ENCODE results near the gene RTP5.
A peak's percentile ranks its signal among the peaks of the same experiment; 100 is the strongest.
"Not testable (repeated sequence)": the region's sequence is repeated elsewhere in the genome, so short reads cannot be mapped to it uniquely, and the experiment has no call there.

RTP5 gene

DNA sequence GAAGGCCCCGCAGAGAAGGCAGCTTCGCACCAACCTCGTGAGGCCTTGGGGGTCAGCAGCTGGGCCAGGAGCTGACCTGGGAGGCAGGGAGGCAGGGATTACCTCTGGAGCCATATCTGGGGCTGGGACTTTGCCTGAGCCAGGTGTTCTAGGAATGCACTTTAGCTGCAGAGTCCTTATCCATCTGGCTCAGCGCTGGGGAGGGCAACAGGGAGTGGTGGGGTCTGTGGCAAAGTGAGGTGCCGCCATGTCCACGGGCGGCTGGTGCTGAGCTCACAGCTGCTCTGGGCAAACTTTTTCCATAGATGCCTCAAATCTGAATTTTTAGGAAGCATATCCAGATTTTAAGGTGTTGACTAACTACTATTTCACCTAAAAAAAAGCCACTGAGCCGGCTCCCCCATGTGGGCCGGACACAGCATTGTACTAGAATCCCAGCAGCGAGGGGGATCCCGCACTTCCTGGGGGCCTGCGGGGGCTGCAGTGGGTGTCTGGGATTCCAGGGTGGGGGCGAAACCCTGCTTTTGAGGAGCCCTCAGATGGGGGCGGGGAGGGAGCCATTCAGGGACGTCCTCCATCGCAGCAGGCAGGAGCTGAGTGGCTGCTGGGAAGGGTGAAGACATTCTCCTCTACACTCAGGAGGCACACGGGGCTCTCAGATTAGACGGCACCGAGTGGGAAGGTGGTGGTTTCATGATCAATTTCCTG, 34.6 kb downstream of the RTP5 start:
- peak; percentile 31 for DNase-seq

- DNase-seq = peak; percentile 61
These were observed 35.5 kb downstream of the RTP5 start for GRCh38 chr2:241904791-241905710.

GRCh38 chr2:241905716-241906377, 36.3 kb downstream of the RTP5 start:
- DNase-seq = no peak

DNA sequence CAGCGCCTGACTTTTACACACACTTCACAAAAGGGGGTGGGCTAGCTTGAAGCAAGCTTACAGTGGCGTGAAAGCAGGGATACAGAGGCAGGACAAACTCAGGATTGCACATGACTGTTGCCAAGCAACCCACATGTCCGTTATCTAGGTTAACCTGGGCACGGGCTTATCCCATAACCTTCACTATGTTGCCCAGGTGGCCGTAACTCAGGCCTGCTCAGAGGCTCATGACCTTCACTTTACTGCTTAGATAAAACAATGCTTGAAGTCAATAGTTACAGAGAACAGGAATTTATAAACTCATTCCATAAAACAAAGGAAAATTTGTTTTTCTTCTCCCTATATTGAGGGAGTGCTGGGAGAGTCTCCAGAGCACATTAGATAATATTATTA, 36.8 kb downstream of the RTP5 start:
- DNase-seq = not testable (repeated sequence)

GRCh38 chr2:241906826-241907570, 37.5 kb downstream of the RTP5 start:
- DNase-seq = peak; percentile 57

- DNase-seq = not testable (repeated sequence)
These were observed 38.3 kb downstream of the RTP5 start for GRCh38 chr2:241907831-241908230.

DNA sequence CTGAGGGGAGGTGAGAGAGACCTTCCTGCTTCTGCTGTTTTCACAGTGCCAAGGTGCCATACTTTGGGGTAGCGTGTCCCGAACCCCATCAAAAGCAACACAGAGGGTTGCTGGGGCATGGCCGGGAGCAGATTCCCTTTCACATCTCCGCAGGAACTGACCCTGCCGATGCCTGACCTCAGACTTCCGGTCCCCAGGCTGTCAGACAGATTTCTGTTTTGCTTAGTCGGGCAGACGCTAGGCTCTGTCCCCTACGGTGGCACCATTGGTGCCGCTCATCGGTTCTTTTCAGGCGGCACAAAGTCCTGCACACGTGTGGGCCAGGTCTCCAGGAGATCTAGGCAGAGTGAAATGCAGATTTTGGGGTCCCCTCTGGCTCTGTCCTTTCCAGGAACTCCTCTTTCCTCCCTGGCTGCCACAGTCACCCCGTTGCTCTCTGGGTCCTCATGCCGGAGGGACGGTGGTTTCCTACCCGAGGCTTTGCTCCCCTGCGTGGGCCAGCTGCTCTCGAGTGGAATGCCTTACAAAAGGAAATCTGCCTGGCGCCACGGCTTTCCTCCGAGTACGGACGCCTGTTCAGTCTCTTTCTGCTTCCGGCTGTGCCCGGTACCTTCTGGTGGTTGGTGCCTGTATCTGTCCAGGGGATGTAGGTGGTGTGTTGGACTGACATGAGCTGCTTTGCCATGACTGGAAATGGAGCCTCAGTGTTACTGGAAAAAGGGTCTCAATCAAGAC, 39.3 kb downstream of the RTP5 start:
- DNase-seq = no peak

GRCh38 chr2:241909769-241910168, 40.2 kb downstream of the RTP5 start:
- DNase-seq = no peak

- DNase-seq = no peak
These were observed 41.3 kb downstream of the RTP5 start for GRCh38 chr2:241910604-241911520.

DNA sequence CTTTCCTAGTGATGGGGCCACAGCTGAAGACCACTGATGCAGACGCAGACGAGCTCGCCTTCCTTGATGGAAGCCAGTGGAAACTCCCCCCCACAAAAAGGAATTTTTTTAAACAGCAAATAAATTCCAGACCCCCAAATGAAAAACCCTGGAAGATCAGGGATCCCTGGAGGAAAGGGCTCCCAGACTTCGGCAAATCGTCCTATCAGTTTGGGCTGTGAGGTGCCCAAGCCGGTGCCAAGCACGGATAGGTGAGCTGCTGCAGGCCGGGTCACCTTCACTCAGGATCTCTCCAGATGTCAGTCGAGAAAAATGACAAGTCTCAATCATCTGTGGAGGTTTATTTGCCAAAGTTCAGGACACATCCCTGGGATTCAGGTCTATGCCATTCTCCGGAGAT, 42.0 kb downstream of the RTP5 start:
- DNase-seq = no peak

- DNase-seq = no peak
These were observed 42.6 kb downstream of the RTP5 start for GRCh38 chr2:241912021-241912555.

- DNase-seq = no peak
These were observed 44.2 kb downstream of the RTP5 start for GRCh38 chr2:241913703-241914102.

- no peak for DNase-seq
These were observed 45.0 kb downstream of the RTP5 start for GRCh38 chr2:241914542-241914941.

DNA sequence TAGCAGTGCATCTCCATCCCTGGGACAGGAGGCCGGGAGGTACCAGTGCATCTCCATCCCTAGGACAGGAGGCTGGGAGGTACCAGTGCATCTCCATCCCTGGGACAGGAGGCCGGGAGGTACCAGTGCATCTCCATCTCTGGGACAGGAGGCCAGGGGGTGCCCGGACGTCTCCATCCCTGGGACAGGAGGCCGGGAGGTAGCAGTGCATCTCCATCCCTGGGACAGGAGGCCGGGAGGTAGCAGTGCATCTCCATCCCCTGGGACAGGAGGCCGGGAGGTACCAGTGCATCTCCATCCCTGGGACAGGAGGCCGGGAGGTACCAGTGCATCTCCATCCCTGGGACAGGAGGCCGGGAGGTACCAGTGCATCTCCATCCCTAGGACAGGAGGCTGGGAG, 52.1 kb downstream of the RTP5 start:
- not testable (repeated sequence) for DNase-seq

GRCh38 chr2:241922411-241922810, 52.9 kb downstream of the RTP5 start:
- no peak for DNase-seq

GRCh38 chr2:241922816-241923601, 53.5 kb downstream of the RTP5 start:
- DNase-seq = not testable (repeated sequence)
